HG03442 (cell line): ENCODE results near the gene CACNA1C.

Experiments used
- ATAC-seq: cut with Tn5 transposase; IDR thresholded peaks from one replicate; pipeline ENCODE4 v1.9.1; 2021; ENCODE audit warnings: mild to moderate bottlenecking, moderate library complexity; ENCODE audit not compliant: unreplicated experiment

The CACNA1C gene

DNA sequence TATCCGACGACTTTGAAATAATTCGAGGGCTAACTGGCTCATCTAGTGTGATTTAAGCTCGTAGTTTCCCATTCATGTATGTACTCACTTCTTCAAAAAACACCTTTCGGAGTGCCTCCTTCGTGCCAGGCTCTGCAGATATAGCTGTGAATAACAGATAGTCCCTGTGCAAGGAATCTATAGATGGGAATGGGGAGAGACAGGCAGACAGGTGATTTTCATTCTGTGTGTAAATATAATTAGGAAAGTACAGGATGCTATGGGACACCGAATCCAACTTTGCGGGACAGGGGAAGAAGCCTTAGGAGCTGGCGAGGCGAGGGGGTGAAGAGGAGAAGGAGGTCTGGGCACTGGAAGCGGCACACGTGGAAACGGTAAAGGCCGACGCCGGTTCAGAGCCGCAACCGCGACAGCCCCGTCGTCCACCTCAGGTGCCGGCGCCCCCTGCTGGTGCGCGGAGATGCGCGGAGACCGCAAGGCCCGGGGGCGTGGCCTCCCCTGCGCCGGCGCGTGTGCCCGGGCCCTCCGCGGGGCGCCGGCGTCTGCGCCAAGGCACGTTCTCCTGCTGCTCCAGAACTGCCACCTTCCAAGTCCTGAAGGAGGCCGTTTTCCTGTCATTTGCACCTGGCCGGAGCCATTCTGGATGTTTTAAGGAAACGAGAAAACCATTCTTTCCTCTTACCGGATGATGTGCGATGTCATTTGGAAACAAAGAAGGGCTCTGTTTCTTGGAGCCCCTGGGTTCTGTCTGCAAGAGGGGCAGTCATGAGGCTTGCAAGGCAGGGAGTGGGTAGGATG, 18.0 kb upstream of the CACNA1C start:
- peak; percentile 46 for ATAC-seq

DNA sequence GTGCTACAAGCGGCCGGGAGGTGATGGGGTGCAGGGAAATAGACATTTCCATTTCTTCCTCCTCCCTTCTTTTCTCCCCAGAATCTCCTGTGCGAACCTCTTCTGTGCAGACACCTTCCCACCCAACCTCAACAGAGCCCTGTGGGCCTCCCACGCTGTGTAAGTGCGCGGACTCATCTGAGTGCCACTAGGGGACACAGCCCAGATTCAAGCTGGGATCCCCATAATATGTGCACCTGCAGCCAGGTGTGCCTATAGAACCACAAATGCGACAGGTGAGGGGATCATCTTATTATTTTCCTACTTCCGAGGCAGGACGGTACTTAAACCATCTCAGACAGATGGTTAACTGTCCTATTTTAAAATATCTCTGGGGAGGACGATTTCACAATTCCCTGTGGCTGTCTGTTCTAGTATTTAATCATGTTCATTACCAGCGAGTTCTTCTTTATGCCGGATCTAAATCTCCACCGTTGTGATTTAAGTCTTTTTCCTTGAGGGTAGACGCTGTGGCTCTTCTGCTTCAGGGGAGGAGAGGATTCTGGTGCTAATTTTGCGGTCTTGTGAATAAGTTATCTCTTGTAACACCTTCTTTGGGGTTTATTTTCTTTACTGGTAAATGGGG, 17.2 kb upstream of the CACNA1C start:
- ATAC-seq = no peak

DNA sequence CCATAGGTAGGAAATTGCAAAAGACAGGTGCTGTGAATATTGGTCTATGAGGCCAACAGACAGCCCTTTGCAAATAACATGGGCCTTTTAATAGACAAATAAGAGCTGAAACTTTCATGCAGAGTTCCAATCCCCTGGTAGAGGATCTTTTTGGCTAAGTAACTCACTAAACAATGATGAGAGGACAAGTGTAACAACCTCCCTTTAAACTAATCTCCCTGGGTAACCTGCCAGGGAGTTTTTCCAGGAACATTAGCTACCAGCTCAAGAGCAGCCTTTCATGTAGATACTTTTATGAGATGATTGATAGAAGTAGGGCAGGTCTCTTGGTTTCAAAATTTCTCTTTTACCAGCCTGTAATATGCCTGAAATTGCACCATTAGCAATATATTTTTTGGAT, 13.8 kb upstream of the CACNA1C start:
- no peak for ATAC-seq

DNA sequence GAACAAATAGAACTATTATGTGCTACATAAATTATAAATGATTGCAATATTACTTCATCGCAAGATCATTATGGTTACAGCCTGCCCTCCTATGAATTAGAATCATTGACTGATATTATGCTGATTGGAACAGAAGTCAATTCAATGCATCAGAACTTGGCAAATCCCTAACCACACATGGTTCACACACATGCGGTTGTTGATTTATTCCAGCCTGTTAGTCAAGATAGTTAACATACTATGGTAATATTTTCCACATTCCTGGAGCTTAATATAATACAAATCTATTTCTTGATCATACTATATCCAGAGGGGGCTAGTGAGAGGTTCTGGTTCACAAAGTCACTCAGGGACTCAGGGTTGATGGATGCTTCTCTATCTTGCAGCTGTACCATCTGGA, 9.7 kb upstream of the CACNA1C start:
- no peak for ATAC-seq

DNA sequence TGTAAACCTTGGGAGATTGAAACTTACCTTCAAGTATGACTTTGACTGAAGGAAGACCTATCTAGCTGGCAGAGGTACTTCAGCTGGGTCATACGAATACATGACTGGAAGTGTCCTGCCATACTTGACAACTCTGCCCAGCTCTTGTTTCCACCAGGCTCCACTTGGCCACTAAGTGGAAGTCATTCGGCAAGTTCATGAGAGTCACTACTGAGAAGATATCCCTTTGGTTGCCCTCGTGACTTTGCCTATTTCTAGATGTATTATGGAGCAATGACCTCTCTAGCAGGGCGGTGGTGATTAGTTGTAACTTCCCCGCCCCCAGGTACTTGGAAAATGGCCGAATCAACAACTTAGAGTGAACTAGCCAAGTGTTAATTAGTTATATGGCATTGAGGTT, 8.6 kb upstream of the CACNA1C start:
- ATAC-seq = no peak

DNA sequence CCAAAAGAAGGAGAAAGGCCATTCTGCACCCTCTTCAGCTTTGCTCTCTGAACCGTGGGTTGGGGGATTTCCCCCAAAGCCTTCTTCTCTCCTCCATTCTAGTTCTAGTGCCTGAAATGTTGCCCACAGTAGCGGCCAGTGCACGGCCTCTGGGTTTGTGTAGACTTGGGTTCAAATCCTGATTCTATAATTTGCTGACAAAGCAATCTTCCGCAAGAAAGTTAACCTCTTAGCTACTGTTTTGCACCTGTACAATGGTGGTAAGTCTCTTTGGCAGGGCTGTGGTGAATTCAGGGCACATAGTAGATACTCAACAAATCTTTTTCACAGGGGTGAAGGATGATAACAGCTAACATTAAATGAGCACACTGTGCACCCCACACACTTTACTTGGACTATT, 5.8 kb upstream of the CACNA1C start:
- ATAC-seq = no peak

DNA sequence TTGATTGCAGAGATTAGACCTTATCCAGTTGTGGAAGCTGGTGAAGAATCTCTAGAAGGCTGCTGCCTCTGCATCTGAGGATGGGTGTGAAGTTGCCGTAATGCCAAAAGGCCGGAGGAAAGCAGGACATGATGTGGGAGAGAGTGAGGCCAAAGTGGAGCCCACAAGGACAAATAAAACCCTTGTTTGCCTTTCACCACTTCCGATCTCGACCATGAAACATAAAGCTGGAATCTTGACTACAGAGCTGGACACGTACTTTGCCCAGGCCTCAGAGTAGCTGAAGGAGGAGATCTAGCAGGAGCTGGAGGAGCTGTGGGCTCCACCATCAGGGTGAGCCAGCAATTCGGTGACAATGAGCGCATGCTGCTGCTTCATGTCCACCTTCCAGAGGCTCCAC, 5.0 kb upstream of the CACNA1C start:
- no peak for ATAC-seq

DNA sequence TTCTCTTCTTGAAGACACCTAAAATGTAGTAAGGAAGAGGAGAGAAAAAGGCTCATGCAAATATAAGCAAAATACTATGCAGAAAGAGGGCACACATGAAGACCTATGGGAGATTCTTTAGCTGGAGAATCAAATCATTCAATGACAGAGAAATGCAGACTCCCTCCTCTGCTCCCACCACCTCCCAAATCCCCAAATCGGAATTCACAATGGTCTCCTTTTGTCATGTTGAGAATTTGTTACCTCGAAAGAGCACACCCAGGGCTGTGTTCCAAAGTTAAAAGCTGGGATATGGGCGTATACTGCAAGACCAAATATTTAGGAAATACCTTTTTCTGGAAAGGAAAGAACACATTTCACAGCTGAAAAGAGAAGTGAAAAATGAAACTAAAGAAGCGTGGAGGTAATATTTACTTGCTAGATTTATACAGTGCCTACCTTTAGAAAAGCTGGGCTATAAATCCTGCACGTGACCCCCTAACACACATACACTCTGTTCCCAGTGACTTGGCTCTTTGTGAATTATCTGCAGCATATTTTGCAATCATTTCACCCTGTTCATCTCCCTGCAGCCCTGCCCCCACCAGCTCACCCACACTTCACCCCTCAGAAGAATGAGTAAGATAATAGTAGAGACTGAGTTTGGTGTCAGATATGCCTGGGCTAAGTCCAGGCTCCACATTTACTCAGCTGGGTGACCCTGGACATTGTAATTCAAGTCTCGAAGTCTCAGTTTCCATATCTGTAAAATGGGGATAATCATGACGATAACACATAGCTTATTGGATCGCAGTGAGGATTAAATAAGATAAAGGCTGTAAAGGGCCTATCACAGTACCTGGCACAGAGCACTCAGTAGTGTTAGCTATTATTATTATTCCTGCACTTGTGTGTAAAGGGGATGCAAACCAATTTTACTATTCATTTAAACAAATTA, 2.9 kb upstream of the CACNA1C start:
- ATAC-seq = no peak

DNA sequence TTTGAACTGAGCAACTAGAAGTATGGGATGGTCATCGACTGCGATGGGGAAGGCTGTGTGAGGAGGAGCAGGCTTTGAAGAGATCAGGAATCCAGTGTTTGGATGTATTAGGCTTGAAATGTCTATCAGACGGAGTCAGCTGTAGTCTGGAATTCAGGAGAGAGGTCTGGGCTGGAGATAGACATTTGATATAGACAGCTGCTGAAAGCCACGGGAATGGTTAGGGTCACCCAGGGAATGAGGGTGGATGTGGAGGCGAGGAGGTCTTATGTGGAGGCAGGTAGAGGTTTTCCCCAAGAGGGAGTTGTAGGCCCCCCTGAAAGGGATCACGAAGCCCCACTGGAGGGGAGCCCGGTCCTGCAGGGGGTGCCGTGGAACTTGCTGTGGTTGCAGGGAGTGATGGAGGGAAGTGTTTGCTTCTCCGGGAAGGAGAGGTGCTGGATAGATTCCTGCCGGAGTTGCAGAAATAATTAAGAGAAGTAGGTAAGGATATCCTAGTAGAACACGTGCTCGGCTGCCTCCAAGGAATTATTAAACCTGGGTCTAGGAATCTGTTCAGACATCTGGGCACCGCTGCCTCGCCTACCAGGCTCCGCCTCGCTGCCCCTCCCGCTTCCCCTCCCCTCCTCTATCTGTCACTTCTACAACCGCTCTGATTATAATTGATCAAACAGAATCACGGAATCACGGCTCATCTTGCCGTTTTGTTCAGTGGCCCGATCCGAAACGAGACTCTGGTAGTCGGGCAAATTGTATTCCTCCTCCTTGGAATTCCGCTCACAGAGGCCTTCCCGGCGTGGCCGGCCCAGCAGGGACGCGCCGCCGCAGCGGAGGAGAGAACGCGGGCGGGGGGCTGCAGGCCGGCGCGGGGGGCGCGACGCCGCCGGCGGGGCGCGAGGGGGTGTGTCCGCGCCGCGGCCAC, 826 bp upstream of the CACNA1C start:
- no peak for ATAC-seq

DNA sequence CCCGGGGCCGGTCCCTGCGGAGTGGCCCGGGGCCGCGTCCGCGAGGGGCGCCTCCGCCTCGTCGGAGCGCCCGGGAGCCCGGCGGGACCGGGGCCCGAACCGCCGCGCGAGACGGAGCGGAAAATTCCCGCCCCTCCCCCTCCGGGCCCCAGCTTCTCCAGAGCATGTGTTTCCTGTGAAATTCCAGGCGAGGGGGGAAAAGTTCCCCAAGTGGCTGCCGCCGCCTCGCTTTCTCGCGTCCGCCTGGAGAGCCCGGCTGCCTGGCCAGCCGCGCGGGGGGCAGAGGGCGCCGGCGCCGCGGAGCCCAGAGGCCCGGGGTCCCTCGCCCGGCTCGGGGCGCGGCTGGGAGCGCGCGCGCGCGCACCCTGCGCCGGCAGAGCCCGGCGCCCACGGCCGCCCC, 904 bp downstream of the CACNA1C start:
- ATAC-seq = no peak

DNA sequence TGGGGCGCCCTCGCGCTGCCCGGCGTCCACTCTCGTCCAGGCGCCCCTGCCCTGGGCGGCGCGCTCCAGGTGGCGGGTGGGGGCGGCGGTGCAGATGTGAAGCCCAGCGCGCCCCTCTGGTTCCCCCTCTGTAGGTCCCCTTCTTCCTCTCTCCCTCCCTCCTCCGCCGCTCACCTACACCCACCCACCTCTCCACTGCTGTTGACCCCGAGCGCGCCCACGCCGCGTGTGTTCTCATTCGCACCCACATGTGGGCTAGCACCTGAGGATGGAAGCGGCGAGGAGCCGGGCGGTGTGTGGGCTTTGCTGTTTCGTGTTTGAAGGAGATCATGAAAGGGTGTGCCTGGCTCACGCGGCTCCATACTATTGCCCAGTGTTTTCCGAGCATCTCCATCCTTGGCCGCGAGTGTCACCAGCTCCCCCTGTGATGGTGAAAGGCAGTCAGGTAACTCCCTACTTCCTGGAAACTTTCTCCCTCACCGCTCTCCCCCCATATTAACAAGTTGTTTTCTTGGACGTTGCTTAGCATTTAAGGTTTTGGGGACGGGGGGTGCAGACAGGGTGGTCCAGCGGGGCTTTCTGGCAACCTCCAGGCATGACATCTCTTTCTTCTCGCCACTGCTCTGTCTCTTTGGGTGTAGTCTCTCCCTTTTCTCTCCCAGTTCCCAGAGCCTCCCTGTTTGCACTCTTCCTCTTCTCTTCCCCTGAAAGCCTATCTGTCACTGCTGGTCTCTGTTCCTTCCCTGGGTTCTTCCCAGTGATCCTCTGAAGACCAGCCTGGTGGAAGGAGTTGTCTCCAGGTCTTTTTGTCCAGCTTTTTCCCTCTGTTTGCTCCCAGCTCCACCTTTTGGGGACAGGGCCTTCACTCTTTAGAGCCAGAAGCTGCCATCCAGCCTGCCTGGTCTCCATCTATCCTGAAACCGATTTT, 1.6 kb downstream of the CACNA1C start:
- ATAC-seq = no peak

DNA sequence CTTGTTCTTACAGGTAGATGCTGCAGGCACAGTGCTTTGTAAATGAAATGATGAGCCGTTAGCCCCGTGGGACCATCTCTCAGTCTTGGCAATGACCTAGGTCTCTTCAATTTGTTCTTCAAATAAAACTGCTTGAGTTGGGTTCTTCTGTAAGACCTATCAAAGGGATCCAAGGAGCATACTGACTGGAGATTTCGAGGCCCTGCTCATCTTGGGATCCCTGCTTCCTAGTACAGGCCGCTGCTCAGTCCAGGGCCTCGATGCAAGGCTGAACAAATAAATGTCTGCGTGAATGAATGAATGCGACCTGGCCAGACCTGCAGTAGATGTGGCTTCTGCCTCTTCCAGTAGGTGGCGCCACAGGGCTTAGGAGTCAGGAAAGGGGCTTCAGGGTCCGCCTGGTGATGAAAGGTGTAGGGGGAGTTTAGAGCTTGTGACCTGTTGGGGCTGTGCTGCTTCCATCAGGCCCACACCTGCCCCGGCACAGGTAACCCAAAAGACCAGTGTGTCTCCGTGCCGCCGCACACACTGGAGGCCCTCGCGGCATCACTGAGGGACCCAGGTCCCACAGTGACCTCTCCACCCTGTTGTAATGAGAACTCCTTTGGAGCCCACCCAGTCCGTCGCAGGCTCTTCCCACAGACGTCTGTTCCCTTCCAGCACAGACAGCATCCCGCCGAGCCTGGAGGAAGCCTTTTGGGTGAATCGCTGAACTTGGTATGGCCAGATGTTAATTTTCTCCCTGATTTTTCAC, 4.4 kb downstream of the CACNA1C start:
- ATAC-seq = no peak

DNA sequence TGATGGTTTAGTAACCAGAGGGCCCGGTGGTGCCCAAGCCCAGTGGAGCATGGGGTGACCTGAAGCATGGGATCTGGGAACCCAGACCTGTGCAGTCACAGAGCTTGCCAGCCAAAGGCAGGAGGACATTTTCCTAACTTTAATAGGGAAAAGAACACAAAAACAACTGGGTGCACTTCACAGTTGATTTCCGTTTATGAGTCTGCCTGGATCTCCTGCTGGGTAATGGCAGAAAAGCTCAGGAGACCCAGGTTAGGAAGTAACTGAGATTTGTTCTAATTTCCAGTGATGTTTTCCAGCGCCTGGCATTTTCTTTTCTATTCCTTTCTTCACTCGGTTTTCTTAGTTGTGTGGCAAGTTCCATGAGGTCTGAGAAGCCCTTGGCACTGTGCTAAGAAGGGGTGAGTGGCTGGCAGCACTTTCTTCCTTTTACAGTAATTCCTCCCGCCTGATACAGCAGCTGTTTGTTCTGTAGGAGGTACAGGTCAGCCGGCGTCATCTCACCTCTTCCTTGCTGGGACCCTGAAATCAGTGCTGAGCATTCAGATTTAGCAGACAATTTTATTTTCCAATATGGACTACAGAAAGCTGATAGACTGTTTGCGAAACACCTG, 5.1 kb downstream of the CACNA1C start:
- no peak for ATAC-seq

DNA sequence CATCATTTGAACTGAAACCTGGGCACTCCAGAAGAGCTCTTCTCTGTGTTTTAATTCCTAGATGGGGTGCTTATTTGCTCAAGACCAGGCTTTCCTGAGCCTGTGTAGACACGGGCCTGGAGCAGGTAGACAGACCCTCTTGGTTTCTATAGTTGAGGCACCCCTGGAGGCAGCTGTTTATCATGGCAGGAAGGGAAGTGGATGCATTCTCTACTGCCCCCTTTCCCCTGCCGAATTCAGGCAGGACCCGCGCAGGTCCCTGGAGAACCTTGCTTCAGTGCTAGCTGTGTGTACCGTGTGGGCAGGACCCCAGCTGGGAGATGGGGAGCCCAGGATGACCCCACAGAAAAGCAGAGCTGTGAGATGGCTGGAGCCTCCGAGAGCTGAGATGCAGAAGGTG, 6.0 kb downstream of the CACNA1C start:
- no peak for ATAC-seq

DNA sequence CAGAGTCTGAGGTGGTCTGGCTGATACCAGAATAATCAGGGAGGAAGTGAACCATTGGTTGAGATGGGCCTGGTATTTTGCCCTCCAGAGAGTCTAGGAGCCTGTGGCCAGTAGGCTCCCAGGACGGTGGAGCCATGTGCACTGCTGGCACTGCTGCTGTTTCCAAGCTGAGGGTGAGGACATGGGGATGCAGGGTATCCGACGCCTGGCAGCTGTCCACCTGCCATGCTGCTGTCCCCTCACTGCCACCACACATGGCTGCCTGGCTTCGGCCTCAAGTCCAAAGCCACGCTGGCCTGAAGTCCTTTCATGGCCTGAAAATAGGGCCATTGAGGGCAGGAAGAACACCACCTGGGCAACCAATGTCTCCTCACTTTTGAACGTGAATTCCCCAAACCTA, 8.6 kb downstream of the CACNA1C start:
- ATAC-seq = no peak

DNA sequence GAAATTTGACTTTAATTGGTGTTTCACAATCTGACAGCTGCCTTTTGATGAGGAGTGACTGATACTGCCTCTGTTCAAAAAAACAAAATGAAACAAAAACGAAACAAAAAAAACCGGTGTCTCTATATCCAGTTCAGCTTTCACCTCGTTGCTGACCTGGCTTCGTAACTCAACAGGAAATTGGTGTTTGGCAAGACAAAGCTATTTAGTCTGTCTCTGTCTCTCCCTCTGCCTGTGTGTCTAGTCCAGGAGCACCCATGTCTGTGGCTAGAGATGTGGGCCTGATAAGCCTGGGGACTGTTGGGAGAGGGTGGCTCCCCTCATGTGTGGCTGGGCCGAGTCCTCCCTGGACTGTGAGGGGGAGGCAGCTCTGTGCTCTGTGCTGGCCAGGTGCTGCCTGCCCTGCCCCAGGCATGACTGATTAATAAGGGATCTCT, 11.3 kb downstream of the CACNA1C start:
- no peak for ATAC-seq

DNA sequence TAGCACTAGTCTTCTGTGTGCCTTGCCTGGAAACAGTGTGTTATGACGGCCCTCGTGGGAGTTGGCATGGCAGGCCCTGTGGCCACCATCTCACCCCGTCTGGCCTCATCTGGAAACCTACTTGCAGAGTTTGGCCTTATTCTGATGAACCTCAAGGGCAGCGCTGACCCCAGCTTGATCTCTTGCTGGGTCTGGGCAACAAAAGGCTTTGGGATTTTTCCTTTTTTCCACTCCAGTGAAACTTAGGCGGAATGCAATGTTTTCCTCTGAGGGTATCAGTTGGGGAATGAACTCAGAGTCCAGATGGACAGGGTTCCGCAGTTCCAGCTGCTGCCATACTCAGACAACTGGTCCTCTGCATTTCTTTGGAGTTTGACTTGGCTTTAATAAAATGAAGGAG, 15.9 kb downstream of the CACNA1C start:
- no peak for ATAC-seq

DNA sequence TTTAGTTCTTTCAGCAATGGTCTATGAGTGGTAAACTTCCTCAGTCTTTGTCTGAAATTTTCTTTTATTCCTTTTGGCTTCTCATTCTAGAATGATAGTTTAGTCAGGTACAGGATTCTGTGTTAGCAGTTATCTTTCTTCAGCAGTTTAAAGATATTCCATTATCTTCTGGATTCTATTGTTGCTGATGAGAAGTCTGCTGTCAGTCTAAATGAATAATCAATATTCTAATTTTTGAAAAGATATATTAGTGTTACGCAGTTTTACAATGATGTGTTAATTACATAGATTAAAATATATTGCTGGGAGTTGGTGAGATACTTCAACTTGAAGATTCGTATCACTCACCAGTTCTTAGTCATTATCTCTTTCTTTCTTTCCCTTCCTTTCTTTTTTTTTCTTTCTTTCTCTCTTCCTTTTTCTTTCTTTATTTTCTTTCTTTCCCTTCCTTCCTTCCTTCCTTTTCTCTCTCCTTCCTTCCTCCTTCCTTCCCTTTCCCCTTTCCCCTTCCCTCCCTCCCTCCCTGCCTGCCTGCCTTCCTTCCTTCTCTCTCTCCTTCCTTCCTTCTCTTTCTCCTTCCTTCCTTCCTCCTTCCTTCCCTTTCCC, 17.8 kb downstream of the CACNA1C start:
- ATAC-seq = no peak
